Measurements from ENCODE around the gene MDM2. TPM values are rescaled to one million over a fixed set of nuclear protein-coding genes. Genes with fewer than 3 reads are reported as not detected.

MDM2 gene
- total RNA-seq, 1 experiment from 2014 or later: 86.4 TPM

- no peaks in the 10 kb centered on the region for H3K9me3 ChIP-seq (ENCODE audit: low read length)
- BruUV-seq (replicated peaks): TSS peak; percentile 13
- no peak overlapping the region for H3K9ac ChIP-seq (ENCODE audit: low read length)
- H3K4me1 ChIP-seq (ENCODE audit: insufficient read depth, low read length): no peaks in the 10 kb centered on the region
- H3K9me2 ChIP-seq (replicated peaks; ENCODE audit: low read length): no peaks in the 10 kb centered on the region
- intact Hi-C loops (cut with micrococcal nuclease): no loop called here
- H3K27ac ChIP-seq (ENCODE audit: low read length): no peak overlapping the region
- H3F3A ChIP-seq (ENCODE audit: low read length, unreplicated experiment): no peaks in the 10 kb centered on the region
- no peaks in the 10 kb centered on the region for H3K79me2 ChIP-seq (ENCODE audit: low read length)
- H4K20me1 ChIP-seq (ENCODE audit: low read length): 0 out of 2 replicates have a peak, but pooled peaks cover 3% of the 10 kb centered on the region
- H2AFZ ChIP-seq (ENCODE audit: low read length): no peak overlapping the region
- no peak overlapping the region for H3K4me2 ChIP-seq (ENCODE audit: low read length)
- ATAC-seq (no peak), DNase-seq (no peak)
- H3K36me3 ChIP-seq (ENCODE audit: low read depth, low read length): peaks cover 48% of the 10 kb centered on the region
- POLR2A ChIA-PET (ENCODE audit: unreplicated experiment): no interaction called here
- H3K27me3 ChIP-seq (ENCODE audit: low read length): no peaks in the 10 kb centered on the region
- no peak overlapping the region for H3K4me3 ChIP-seq (ENCODE audit: low read length)
- TF ChIP-seq EZH2 (IDR thresholded peaks at IDR 0.05; ENCODE audit: low read length, unreplicated experiment) (no peak), EZH2phosphoT487 (IDR thresholded peaks at IDR 0.05; ENCODE audit: borderline replicate concordance, low read length) (no peak), CTCF (conservative IDR thresholded peaks at IDR 0.05; ENCODE audit: low read depth, low read length) (no peak)
- CTCF ChIA-PET: no interaction called here
Observed at GRCh38 chr12:68842123-68842522, 34.1 kb downstream of the MDM2 start.

- TF ChIP-seq CTCF (conservative IDR thresholded peaks at IDR 0.05; ENCODE audit: low read depth, low read length) (no peak), EZH2phosphoT487 (IDR thresholded peaks at IDR 0.05; ENCODE audit: borderline replicate concordance, low read length) (no peak), EZH2 (IDR thresholded peaks at IDR 0.05; ENCODE audit: low read length, unreplicated experiment) (no peak)
- Histone ChIP-seq H3K4me1 (ENCODE audit: insufficient read depth, low read length) (no peaks in the 10 kb centered on the region), H3K36me3 (ENCODE audit: low read depth, low read length) (peaks cover 41% of the 10 kb centered on the region), H2AFZ (ENCODE audit: low read length) (no peak overlapping the region), H3K79me2 (ENCODE audit: low read length) (no peaks in the 10 kb centered on the region), H3K9ac (ENCODE audit: low read length) (no peak overlapping the region), H4K20me1 (ENCODE audit: low read length) (0 out of 2 replicates have a peak, but pooled peaks cover 3% of the 10 kb centered on the region), H3K27me3 (ENCODE audit: low read length) (no peaks in the 10 kb centered on the region), H3K27ac (ENCODE audit: low read length) (no peak overlapping the region), H3F3A (ENCODE audit: low read length, unreplicated experiment) (no peaks in the 10 kb centered on the region), H3K9me2 (replicated peaks; ENCODE audit: low read length) (no peaks in the 10 kb centered on the region), H3K9me3 (ENCODE audit: low read length) (no peaks in the 10 kb centered on the region), H3K4me2 (ENCODE audit: low read length) (no peak overlapping the region), H3K4me3 (ENCODE audit: low read length) (no peak overlapping the region)
- BruUV-seq (replicated peaks): no TSS peak
- no peak for ATAC-seq
- ChIA-PET POLR2A (ENCODE audit: unreplicated experiment) (no interaction called here), CTCF (interaction anchor here (0.9 kb wide), 1 partner anchor 13 kb away, joined by 7 read pairs; no protein-coding TSS in a partner anchor)
- intact Hi-C loops (cut with micrococcal nuclease): no loop called here
- no peak for DNase-seq
Observed at GRCh38 chr12:68842784-68843567, 35.0 kb downstream of the MDM2 start.

GRCh38 chr12:68844318-68844745 is 36.4 kb downstream of the MDM2 start:
- ATAC-seq (no peak), DNase-seq (no peak)
- Histone ChIP-seq H3K4me2 (ENCODE audit: low read length) (no peak overlapping the region), H2AFZ (ENCODE audit: low read length) (no peak overlapping the region), H4K20me1 (ENCODE audit: low read length) (0 out of 2 replicates have a peak, but pooled peaks cover 3% of the 10 kb centered on the region), H3K36me3 (ENCODE audit: low read depth, low read length) (peaks cover 32% of the 10 kb centered on the region), H3K4me3 (ENCODE audit: low read length) (no peak overlapping the region), H3K9ac (ENCODE audit: low read length) (no peak overlapping the region), H3K9me2 (replicated peaks; ENCODE audit: low read length) (no peaks in the 10 kb centered on the region), H3K27ac (ENCODE audit: low read length) (no peak overlapping the region), H3K4me1 (ENCODE audit: insufficient read depth, low read length) (no peaks in the 10 kb centered on the region), H3K9me3 (ENCODE audit: low read length) (no peaks in the 10 kb centered on the region), H3K79me2 (ENCODE audit: low read length) (no peaks in the 10 kb centered on the region), H3K27me3 (ENCODE audit: low read length) (no peaks in the 10 kb centered on the region), H3F3A (ENCODE audit: low read length, unreplicated experiment) (no peaks in the 10 kb centered on the region)
- no TSS peak for BruUV-seq (replicated peaks)
- ChIA-PET POLR2A (ENCODE audit: unreplicated experiment) (no interaction called here), CTCF (interaction anchor here (0.7 kb wide), 1 partner anchor 14 kb away, joined by 3 read pairs; no protein-coding TSS in a partner anchor)
- TF ChIP-seq EZH2 (IDR thresholded peaks at IDR 0.05; ENCODE audit: low read length, unreplicated experiment) (no peak), CTCF (conservative IDR thresholded peaks at IDR 0.05; ENCODE audit: low read depth, low read length) (no peak), EZH2phosphoT487 (IDR thresholded peaks at IDR 0.05; ENCODE audit: borderline replicate concordance, low read length) (no peak)
- intact Hi-C loops (cut with micrococcal nuclease): no loop called here

Measured in PC-3 (cell line).